Esophagus muscularis mucosa (tissue), 4 donors: ENCODE data around the gene EDIL3. TPM values are rescaled to one million over a fixed set of nuclear protein-coding genes. Genes with fewer than 3 reads are reported as not detected.

Experiments
- DNase-seq: peaks from one replicate; pipeline ENCODE4 v3.0.0-alpha.2; 2017; ENCODE audit errors: extremely low spot score
- H3K27ac ChIP-seq, 4 donors: fragments of 200-600 bp; sonication (generic); replicated peaks in 1 of 4; 1 replicate in 3 of 4; 2 replicates in 1 of 4; pipeline ENCODE4 v1.5.1; 2016 to 2019; ENCODE audit warnings: mild to moderate bottlenecking in 1 of 4
- H3K27me3 ChIP-seq, 4 donors: fragments of 200-600 bp; sonication (generic); one replicate each; pipeline versions ENCODE4 v1.5.1 to v1.6.0; 2016 to 2019
- H3K36me3 ChIP-seq, 4 donors: fragments of 200-600 bp; sonication (generic); one replicate each; pipeline ENCODE4 v1.5.1; 2016 to 2019
- H3K4me1 ChIP-seq, 4 donors: fragments of 200-600 bp; sonication (generic); one replicate each; pipeline ENCODE4 v1.5.1; 2016 to 2019
- H3K4me3 ChIP-seq, 4 donors: fragments of 200-600 bp; sonication (generic); 1 replicate in 2 of 4; 2 replicates in 2 of 4; pipeline ENCODE4 v1.5.1; 2016 to 2019; ENCODE audit warnings: mild to moderate bottlenecking in 4 of 4, moderate library complexity in 1 of 4
- H3K9me3 ChIP-seq, 4 donors: fragments of 200-600 bp; sonication (generic); 1 replicate in 3 of 4; 2 replicates in 1 of 4; pipeline ENCODE4 v1.5.1; 2016 to 2019
- CTCF ChIP-seq, 3 experiments: fragments of 200-600 bp in 2 of 3; fragments of 450-650 bp in 1 of 3; sonication (generic) in 2 of 3; IDR thresholded peaks; one replicate each; pipeline ENCODE4 v1.5.1; 2017 to 2019; ENCODE audit warnings: antibody characterized with exemption in 3 of 3, mild to moderate bottlenecking in 2 of 3, moderate library complexity in 1 of 3
- EP300 ChIP-seq: sonication (generic); formaldehyde crosslinking; IDR thresholded peaks from one replicate; pipeline ENCODE4 v1.6.1; 2017; ENCODE audit warnings: antibody characterized with exemption
- POLR2A ChIP-seq: fragments of 450-650 bp; IDR thresholded peaks from one replicate; pipeline ENCODE4 v1.6.1; 2017; ENCODE audit warnings: antibody characterized with exemption, moderate library complexity, mild to moderate bottlenecking, low read depth
- POLR2AphosphoS5 ChIP-seq, 2 donors: sonication (generic); formaldehyde crosslinking; IDR thresholded peaks; one replicate each; pipeline ENCODE4 v1.6.1; 2017; ENCODE audit warnings: antibody characterized with exemption in 2 of 2
- WGBS: methylation state at CpG from one replicate; pipeline ENCODE4 v1.1.5; 2018; 5-methylcytosine and 5-hydroxymethylcytosine counted together
- intact Hi-C: fragments of 100-400 bp; cut with DNase I; formaldehyde crosslinking; loops from one replicate; pipeline ENCODE4 v1.15.1; 2023
- total RNA-seq, 4 donors: library from RNA; depleted of rRNA; stranded (reverse); fragments of >200 nt; gene quantifications; one replicate each; pipeline versions ENCODE4 v1.1.0 to v1.2.1, GENCODE V29; 2016

Gene EDIL3
- total RNA-seq, 4 donors from 2014 or later, result 10.0 to 17.9 (median 10.8) TPM

GRCh38 chr5:83919071-83920041 is 465.3 kb downstream of the EDIL3 start:
- DNase-seq, result no peak
- Histone ChIP-seq H3K27ac (no peak overlapping the region), H3K4me3 (no peak overlapping the region), H3K36me3 (no peaks in the 10 kb centered on the region), H3K27me3 (no peaks in the 10 kb centered on the region), H3K4me1 (peaks cover 0 to 14% (median 0%) of the 10 kb centered on the region in 4 donors), H3K9me3 (peaks cover 0 to 12% (median 2%) of the 10 kb centered on the region in 4 donors)
- TF ChIP-seq EP300, result no peak
- TF ChIP-seq POLR2A, result no peak
- TF ChIP-seq POLR2AphosphoS5 (IDR thresholded peaks at IDR 0.05), result no peak
- no peak for TF ChIP-seq CTCF (IDR thresholded peaks at IDR 0.05)
- WGBS, result 63% methylated on average over 4 of the region's 4 CpGs
- intact Hi-C loops, result no loop called here

- intact Hi-C loops, result no loop called here
- peaks cover 0 to 16% (median 0%) of the 10 kb centered on the region in 4 donors for H3K4me1 ChIP-seq
- no peaks in the 10 kb centered on the region for H3K9me3 ChIP-seq
- no peaks in the 10 kb centered on the region for H3K27me3 ChIP-seq
- TF ChIP-seq CTCF (IDR thresholded peaks at IDR 0.05) (no peak), POLR2AphosphoS5 (IDR thresholded peaks at IDR 0.05) (no peak), EP300 (no peak), POLR2A (no peak)
- DNase-seq, result no peak
- H3K4me3 ChIP-seq, result no peak overlapping the region
- no peak overlapping the region for H3K27ac ChIP-seq
- H3K36me3 ChIP-seq, result no peaks in the 10 kb centered on the region
- 58% methylated on average over 4 of the region's 4 CpGs for WGBS
Measured at GRCh38 chr5:83917261-83917908, 467.3 kb downstream of the EDIL3 start.

DNA sequence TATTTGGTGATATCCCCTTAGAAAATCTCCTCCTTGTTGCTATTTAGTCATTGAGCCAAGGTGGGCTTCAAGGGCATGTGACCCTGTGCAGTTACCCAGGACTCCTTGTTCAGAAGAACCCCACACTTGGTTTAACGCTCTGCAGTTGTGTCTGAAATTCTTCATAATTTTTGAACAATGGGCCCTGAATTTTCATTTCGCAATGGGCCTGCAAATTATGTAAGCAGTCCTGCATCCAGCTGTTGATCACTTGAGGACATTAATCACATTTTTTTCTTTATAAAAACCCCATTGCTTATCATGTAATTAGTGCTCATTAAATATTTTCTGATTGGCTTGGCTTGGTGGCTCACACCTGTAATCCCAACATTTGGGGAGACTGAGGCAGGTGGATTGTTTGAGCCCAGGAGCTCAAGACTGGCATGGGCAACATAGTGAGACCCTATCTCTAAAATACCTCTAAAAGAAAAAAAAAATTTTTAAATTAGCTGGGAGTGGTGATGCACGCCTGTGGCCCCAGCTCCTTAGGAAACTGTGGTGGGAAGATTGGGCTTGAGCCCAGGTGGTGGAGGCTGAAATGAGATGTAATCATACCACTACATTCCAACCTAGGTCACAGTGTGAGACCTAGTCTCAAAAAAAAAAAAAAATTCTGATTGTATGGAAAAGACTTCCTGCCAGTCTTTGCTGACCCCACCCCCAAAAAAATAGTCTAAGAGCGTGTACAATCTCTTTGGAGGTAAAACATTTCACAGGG is 469.8 kb downstream of the EDIL3 start:
- 84% methylated on average over 4 of the region's 4 CpGs for WGBS
- intact Hi-C loops, result no loop called here
- H3K27me3 ChIP-seq, result no peaks in the 10 kb centered on the region
- peaks cover 0 to 16% (median 0%) of the 10 kb centered on the region in 4 donors for H3K4me1 ChIP-seq
- no peaks in the 10 kb centered on the region for H3K9me3 ChIP-seq
- H3K27ac ChIP-seq, result no peak overlapping the region
- no peak for DNase-seq
- TF ChIP-seq EP300, result no peak
- no peak for TF ChIP-seq CTCF (IDR thresholded peaks at IDR 0.05)
- TF ChIP-seq POLR2A, result no peak
- no peak for TF ChIP-seq POLR2AphosphoS5 (IDR thresholded peaks at IDR 0.05)
- no peak overlapping the region for H3K4me3 ChIP-seq
- no peaks in the 10 kb centered on the region for H3K36me3 ChIP-seq

DNA sequence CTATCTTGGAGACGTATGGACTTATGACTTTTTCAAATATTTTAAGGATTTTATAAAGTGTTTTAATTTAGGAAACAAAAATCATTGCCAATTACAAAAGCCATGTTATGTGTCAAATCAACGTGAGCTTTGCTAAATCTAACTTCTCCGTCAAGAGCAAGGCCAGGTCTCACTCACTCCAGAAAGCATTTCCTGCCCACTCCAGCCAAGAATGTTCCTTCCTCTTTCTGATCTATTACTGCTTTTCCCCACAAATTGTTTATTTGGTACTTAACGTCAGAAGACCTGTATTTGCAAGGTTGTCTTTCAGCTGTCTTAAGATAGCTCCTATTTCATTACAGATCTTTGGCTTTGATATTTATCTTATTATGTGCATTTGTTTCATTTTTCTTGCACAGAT is 470.5 kb downstream of the EDIL3 start:
- intact Hi-C loops, result no loop called here
- Histone ChIP-seq H3K27me3 (no peaks in the 10 kb centered on the region), H3K4me3 (no peak overlapping the region), H3K4me1 (peaks cover 0 to 16% (median 0%) of the 10 kb centered on the region in 4 donors), H3K9me3 (no peaks in the 10 kb centered on the region), H3K27ac (no peak overlapping the region), H3K36me3 (no peaks in the 10 kb centered on the region)
- no peak for TF ChIP-seq CTCF (IDR thresholded peaks at IDR 0.05)
- no peak for TF ChIP-seq POLR2A
- TF ChIP-seq EP300, result no peak
- TF ChIP-seq POLR2AphosphoS5 (IDR thresholded peaks at IDR 0.05), result no peak
- WGBS, result 38% methylated on average over 4 of the region's 4 CpGs
- DNase-seq, result no peak
